ES-I3 (cell line): ENCODE results near the gene VCL.

Source experiments
- H3K36me3 ChIP-seq: 2 replicates; pipeline ENCODE4 v1.6.1; 2013; ENCODE audit warnings: mild to moderate bottlenecking, low read length, control low read depth, moderate library complexity; ENCODE audit not compliant: insufficient read depth
- H3K4me1 ChIP-seq: 2 replicates; pipeline ENCODE4 v1.6.1; 2013; ENCODE audit warnings: mild to moderate bottlenecking, control low read depth, low read length; ENCODE audit not compliant: insufficient read depth
- H3K9ac ChIP-seq: 2 replicates; pipeline ENCODE4 v1.6.1; 2013; ENCODE audit warnings: low read depth, mild to moderate bottlenecking, low read length, moderate library complexity
- H3K9me3 ChIP-seq: 2 replicates; pipeline ENCODE4 v1.6.1; 2013; ENCODE audit warnings: mild to moderate bottlenecking, low read length, moderate library complexity; ENCODE audit not compliant: control insufficient read depth, insufficient read depth

VCL gene

DNA sequence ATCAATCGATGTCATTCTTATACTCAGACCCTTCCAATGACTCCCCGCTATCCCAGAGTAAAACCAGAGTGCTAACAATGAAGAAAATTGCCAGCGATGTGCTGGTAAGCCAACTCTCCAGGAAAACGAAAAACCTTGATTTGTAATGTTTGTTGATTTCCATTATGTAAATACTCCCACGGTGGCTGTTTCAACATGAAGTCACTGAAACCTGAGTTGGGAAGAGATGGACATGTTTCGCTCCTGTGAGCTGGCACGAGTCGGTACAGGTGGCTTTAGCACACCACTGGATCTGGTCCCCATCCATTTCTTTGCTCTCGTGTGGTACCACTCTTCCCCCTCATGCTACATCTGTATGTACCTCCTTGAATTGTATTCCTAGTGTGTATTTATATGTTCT, 99.9 kb downstream of the VCL start:
- Histone ChIP-seq H3K9ac (no peak overlapping the region), H3K9me3 (no peaks in the 10 kb centered on the region), H3K36me3 (peaks cover 70% of the 10 kb centered on the region), H3K4me1 (no peaks in the 10 kb centered on the region)

DNA sequence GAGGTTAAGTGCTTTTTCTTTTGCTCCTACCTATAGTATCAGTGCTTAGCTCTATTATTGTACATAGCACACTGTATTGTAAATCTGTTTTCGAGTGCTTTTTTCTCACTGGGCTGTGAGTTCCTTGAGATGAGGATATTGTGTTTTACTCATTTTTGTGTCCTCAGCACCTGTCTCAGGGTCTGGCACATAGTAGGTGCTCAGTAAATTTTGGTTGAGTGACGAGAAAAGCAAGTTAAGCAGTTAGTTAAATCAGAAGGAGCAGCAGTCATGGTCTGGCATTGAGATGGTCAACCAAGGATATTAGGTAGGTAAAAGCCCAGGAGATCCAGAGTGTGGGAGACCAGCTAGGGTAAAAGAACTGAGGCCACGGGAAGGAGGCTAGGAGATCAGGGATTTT, 101.5 kb downstream of the VCL start:
- Histone ChIP-seq H3K9ac (no peak overlapping the region), H3K36me3 (peaks cover 69% of the 10 kb centered on the region), H3K9me3 (no peaks in the 10 kb centered on the region), H3K4me1 (no peaks in the 10 kb centered on the region)

DNA sequence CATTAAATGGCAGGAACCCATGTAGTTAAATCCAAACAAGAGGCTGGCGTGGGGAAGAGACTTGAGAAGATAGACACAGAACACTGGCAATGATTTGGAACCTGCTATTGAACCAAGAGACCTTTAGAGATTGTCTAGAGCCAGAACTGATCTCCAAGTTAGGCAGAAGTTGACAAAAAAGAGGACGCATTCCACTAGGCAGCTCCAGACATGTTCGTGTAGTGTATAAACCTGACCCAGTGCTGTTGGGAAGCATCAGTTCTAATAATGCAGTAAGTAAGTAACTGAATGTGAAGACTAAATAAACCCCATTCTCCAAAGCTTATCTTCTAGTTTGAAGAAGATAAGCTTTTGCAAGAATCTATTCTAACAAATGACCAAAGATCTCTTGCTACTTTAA, 101.9 kb downstream of the VCL start:
- H3K36me3 ChIP-seq: peaks cover 70% of the 10 kb centered on the region
- no peak overlapping the region for H3K9ac ChIP-seq
- H3K4me1 ChIP-seq: no peaks in the 10 kb centered on the region
- no peaks in the 10 kb centered on the region for H3K9me3 ChIP-seq

DNA sequence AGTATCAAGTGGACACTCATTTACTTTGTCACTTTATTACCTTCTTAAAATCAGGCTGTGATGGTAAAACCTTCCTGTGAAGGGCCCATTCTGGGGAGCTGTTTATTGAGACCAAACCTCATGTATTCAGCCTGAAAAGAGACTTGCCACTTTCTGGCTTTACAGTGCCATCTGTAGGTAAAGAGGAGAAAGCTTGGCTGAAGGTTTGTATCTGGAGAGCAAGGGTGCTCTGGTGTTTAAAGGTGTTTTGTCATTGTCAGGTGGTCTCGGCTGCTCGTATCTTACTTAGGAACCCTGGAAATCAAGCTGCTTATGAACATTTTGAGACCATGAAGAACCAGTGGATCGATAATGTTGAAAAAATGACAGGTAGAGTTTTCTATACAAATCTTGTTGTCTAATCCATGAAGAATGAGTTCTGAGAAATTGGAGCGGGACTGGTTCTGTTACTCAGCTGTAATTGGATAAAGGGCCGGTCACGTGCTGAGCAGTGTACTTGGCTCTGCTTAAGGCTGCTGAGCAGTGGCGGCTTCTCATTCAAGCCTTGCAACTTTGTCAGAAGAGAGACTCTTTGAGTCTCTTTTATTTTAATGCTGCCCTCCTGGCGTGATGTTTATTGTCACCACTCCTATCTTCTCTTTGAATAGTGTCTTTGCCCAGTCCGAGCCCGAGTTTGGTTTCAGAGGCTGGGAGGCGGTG, 105.8 kb downstream of the VCL start:
- Histone ChIP-seq H3K36me3 (peaks cover 67% of the 10 kb centered on the region), H3K9me3 (no peaks in the 10 kb centered on the region), H3K4me1 (no peaks in the 10 kb centered on the region), H3K9ac (no peak overlapping the region)

DNA sequence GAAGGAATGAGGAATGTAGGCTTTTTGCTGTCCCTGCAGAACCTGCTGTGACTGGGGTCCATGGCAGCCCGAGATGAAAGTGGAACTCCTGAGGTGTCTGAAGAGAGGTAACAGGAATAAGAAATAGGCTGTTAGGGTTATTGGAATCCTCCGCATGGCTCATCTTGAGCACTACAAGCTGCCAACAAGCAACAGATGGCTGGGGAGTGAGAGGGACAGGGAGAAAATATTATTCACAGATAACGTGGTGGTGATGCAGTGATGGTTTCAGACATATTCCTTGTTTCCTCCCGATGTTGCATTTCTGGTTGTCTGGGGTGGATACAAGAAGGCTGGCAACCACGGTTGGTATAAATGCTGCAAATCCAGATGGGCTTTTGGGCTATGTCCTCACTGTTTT, 106.6 kb downstream of the VCL start:
- Histone ChIP-seq H3K9ac (no peak overlapping the region), H3K4me1 (no peaks in the 10 kb centered on the region), H3K36me3 (peaks cover 67% of the 10 kb centered on the region), H3K9me3 (no peaks in the 10 kb centered on the region)

DNA sequence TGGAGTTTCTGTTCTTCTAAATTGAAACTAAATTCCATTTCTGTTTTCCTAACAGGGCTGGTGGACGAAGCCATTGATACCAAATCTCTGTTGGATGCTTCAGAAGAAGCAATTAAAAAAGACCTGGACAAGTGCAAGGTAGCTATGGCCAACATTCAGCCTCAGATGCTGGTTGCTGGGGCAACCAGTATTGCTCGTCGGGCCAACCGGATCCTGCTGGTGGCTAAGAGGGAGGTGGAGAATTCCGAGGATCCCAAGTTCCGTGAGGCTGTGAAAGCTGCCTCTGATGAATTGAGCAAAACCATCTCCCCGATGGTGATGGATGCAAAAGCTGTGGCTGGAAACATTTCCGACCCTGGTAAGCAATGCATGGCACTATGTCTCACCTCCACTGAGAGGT, 107.1 kb downstream of the VCL start:
- no peaks in the 10 kb centered on the region for H3K9me3 ChIP-seq
- peaks cover 68% of the 10 kb centered on the region for H3K36me3 ChIP-seq
- no peak overlapping the region for H3K9ac ChIP-seq
- H3K4me1 ChIP-seq: no peaks in the 10 kb centered on the region

DNA sequence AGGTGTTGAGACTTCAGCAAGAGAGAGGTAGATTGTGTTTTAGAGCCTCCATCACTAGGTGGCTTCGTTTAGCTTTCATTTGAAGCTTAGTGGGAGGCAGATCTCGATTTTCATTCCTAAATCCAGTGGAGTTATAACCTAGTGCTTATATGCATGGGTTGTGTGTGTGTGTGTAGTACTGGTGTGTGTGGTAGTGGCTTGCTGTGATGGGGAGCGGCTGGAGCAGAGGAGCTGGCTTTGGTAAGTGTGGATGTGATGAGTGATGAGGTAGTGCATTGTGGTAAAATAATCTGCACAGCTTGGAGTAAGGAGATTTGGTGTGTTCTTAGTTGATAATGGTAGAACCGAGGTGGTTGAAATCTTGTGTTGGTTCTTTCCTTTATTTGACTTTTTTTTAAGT, 109.5 kb downstream of the VCL start:
- Histone ChIP-seq H3K4me1 (no peaks in the 10 kb centered on the region), H3K9ac (no peak overlapping the region), H3K36me3 (peaks cover 80% of the 10 kb centered on the region), H3K9me3 (no peaks in the 10 kb centered on the region)

DNA sequence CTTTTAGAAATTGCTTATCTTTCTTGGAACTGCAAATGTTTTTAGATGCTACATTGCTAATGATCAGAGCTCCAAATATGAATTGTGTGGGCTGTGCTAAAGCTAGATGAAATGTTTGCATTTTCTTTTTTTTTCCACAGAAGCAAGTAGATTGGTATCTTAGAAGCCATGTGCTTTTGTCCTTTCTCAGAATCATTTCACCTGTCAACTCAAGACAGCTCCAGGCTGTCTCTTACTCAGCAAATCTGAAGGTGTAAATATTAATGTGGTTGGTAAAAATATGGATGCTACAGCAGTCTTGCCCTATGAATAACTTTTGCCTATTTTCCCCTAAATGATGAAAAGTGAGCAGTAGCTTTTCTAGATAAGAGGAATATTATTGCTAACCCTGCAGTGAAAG, 111.5 kb downstream of the VCL start:
- no peaks in the 10 kb centered on the region for H3K9me3 ChIP-seq
- H3K9ac ChIP-seq: no peak overlapping the region
- peaks cover 90% of the 10 kb centered on the region for H3K36me3 ChIP-seq
- no peaks in the 10 kb centered on the region for H3K4me1 ChIP-seq

DNA sequence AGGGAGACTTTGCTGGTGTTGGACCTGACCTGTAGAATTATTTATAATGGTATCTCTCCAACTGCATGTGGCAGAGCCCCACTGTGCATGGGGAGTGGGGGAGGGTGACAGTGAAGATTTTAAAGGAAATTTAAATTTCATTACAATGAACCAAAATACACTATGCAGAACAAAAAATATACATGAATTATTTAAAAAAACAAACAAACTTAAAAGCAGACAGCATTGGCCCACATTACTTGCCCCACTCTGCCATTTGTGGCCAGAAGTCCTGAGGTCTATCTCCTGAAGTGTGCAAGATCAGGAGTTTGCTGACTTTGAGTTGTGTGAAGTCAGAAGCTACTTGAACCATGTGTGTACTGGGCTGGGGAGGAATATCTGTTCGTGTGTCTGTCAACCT, 112.2 kb downstream of the VCL start:
- Histone ChIP-seq H3K9me3 (no peaks in the 10 kb centered on the region), H3K36me3 (peaks cover 90% of the 10 kb centered on the region), H3K4me1 (no peaks in the 10 kb centered on the region), H3K9ac (no peak overlapping the region)

DNA sequence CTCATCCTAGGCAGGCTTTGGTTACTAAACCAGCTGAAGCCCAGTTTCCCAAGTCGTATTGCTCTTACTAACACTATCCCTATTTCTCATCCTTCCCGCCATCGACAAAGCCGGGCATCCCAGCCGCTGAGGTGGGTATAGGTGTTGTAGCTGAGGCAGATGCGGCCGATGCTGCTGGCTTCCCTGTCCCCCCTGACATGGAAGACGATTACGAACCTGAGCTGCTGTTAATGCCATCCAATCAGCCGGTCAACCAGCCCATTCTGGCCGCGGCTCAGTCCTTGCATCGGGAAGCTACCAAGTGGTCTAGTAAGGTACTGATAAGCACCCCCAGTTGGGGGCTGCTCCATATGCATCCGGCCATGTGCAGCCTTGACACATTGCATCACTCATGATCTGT, 113.9 kb downstream of the VCL start:
- Histone ChIP-seq H3K36me3 (peaks cover 86% of the 10 kb centered on the region), H3K4me1 (no peaks in the 10 kb centered on the region), H3K9me3 (no peaks in the 10 kb centered on the region)

DNA sequence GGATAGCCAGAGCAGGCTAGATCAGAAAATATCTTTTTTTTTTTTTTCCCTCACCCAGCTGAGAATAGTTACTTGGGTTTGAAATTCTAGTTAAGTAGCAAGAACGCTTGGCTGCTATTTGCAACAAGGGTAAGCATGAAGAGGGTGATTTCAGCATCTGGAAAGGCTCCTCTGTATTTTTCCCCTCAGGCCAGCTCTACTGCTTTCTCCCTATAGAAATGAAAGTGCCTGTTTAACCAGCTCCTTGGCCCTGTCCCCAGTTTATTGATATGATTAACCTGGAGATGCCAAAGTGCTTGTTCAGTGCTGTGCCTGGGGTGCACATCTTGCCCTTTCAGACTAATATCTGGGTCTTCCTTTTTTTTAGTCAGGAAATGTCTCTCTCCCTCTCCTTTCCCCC, 115.6 kb downstream of the VCL start:
- Histone ChIP-seq H3K4me1 (no peaks in the 10 kb centered on the region), H3K36me3 (peaks cover 84% of the 10 kb centered on the region), H3K9ac (no peak overlapping the region), H3K9me3 (no peaks in the 10 kb centered on the region)

More for the DNA sequence above, 113.9 kb downstream of the VCL start:
- H3K9ac ChIP-seq: no peak overlapping the region

DNA sequence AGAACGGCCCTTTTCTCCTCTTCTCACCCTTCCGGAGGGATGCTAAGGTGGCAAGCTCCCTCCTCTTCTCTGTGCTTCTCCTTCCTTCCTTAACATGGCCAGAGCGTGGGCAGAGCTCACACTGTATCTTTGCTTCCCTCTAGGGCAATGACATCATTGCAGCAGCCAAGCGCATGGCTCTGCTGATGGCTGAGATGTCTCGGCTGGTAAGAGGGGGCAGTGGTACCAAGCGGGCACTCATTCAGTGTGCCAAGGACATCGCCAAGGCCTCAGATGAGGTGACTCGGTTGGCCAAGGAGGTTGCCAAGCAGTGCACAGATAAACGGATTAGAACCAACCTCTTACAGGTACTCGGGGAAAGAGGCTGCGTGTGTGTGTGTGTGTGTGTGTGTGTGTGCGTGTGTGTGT, 116.1 kb downstream of the VCL start:
- Histone ChIP-seq H3K36me3 (peaks cover 83% of the 10 kb centered on the region), H3K4me1 (no peaks in the 10 kb centered on the region), H3K9me3 (no peaks in the 10 kb centered on the region), H3K9ac (no peak overlapping the region)

DNA sequence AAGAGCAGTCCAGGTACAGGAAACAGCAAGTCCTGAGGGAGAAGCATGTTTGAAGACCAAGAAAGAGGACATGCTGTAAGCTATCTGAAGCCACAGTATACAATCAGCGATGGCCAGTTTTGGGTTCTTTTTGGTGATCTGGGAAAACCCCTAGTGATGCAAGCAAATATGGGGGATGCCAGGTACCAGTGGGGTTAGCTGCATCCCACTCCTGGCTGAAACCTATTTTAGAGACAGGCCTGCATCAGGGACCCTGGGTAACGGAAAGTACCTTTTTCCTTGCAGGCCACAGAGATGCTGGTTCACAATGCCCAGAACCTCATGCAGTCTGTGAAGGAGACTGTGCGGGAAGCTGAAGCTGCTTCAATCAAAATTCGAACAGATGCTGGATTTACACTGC, 119.8 kb downstream of the VCL start:
- Histone ChIP-seq H3K9ac (no peak overlapping the region), H3K9me3 (no peaks in the 10 kb centered on the region), H3K36me3 (peaks cover 52% of the 10 kb centered on the region), H3K4me1 (no peaks in the 10 kb centered on the region)

DNA sequence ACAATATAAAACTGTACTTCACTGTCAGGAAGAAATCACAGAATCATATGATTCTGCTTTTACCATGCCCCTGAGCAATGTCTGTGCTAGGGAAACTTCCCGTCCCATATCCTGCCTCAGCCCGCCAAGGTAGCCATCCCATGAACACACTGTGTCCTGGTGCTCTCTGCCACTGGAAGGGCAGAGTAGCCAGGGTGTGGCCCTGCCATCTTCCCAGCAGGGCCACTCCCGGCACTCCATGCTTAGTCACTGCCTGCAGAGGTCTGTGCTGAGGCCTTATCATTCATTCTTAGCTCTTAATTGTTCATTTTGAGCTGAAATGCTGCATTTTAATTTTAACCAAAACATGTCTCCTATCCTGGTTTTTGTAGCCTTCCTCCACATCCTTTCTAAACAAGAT, 120.9 kb downstream of the VCL start:
- H3K9me3 ChIP-seq: no peaks in the 10 kb centered on the region
- H3K9ac ChIP-seq: no peak overlapping the region
- peaks cover 42% of the 10 kb centered on the region for H3K36me3 ChIP-seq
- H3K4me1 ChIP-seq: no peaks in the 10 kb centered on the region

DNA sequence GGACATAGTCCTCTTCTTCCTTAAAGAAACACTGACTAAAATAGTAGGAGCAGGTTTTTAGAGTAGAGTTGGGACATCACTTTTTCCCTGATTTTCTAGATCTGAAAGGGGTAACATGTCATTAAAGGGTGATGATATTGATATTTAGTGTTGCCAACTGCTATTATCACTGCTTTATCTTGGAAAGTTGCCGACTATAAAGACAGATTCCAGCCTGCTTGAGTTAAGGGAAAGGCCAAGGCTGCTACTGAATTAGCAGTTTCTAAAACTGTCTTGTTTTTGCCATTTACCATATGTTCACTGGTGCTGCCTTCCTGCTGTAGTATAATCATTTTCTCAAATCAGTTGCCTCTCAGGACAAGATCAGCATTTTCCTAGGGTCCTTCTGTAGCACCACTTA, 123.0 kb downstream of the VCL start:
- no peaks in the 10 kb centered on the region for H3K9me3 ChIP-seq
- H3K4me1 ChIP-seq: peaks cover 3% of the 10 kb centered on the region; the same call in 1 of the 2 replicates
- no peak overlapping the region for H3K9ac ChIP-seq
- H3K36me3 ChIP-seq: peaks cover 25% of the 10 kb centered on the region

DNA sequence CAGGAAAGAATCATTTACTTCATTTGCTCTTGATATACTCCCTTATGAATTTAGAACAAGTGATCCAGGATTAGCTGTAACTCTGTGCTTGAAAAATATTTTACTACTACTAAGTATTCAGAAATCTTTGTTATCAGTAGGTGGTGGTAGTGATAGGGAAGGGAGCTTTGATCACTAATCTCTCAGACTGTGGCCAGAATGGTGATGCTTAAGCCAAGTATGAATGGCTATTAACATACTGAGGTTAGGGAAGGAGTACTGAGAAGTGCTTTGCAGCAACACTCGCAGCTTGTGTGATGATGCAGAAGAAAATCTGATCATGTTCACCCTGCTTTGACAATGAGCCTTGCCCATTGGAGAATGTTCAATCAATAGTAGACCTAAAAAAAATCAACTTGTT, 123.5 kb downstream of the VCL start:
- Histone ChIP-seq H3K9me3 (no peaks in the 10 kb centered on the region), H3K4me1 (peaks cover 3% of the 10 kb centered on the region; the same call in 1 of the 2 replicates), H3K36me3 (peaks cover 28% of the 10 kb centered on the region), H3K9ac (no peak overlapping the region)
